Kidney capillary endothelial cell (primary cell): ENCODE data around the gene FNDC10.
A peak's percentile ranks its signal among the peaks of the same experiment; 100 is the strongest.
"Not testable (repeated sequence)": the region's sequence is repeated elsewhere in the genome, so short reads cannot be mapped to it uniquely, and the experiment has no call there.

ENCODE experiments used
- DNase-seq: peaks from one replicate; pipeline ENCODE4 v3.0.0-alpha.2; 2018; ENCODE audit warnings: low spot score

The FNDC10 gene

GRCh38 chr1:1599030-1599934, 653 bp downstream of the FNDC10 start:
- peak; percentile 51 for DNase-seq

DNA sequence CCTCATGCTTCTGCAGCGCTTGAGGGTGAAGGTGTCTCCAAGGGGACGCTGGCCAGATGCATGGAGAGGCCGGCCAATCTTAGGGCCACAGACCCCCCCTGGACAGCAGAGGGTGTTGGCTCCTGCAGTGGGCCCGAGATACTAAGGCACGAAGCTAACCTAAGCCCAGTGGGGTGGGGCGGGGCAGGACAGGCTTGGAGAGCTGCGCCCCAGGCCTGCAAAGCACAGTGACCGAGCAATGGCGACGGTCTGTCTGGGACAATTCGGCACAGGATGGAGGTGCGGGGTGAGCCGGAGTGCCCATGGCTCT, 1.3 kb downstream of the FNDC10 start:
- no peak for DNase-seq

GRCh38 chr1:1598051-1598719, 1.8 kb downstream of the FNDC10 start:
- DNase-seq, result no peak

GRCh38 chr1:1597275-1597930, 2.5 kb downstream of the FNDC10 start:
- no peak for DNase-seq

DNA sequence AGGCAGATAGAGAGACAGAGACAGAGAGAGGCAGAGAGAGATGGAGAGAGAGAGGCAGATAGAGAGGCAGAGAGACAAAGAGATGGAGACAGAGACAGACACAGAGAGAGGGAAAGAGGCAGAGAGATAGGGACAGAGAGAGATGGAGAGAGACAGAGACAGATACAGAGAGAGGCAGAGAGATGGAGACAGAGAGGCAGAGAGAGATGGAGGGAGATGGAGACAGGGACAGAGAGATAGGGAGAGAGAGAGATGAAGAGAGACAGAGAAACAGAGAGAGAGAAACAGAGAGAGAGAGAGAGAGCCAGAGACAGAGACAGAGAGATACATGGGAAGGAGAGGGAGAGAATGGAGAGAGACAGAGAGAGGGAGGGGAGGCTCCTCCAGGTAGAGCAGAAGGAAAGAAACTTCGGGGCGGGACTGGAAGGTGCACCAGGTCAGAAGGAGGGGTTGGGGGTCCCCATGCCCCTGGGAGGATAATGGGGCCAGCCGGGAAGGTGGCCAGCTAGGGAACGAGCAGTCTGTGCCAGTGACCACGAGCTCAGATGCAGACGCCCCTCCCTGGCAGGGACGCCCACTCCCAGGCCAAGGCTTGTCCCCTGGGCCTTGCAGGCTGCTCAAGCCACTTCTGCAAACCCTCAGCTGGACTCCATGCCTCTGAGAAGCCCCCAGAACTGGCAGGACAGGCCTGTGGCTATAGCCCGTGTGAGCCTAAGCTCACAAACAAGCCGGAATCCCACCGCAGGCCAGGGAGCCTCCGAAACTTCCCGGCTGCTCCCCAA, 3.3 kb downstream of the FNDC10 start:
- no peak for DNase-seq

GRCh38 chr1:1595341-1595740, 4.6 kb downstream of the FNDC10 start:
- not testable (repeated sequence) for DNase-seq

DNA sequence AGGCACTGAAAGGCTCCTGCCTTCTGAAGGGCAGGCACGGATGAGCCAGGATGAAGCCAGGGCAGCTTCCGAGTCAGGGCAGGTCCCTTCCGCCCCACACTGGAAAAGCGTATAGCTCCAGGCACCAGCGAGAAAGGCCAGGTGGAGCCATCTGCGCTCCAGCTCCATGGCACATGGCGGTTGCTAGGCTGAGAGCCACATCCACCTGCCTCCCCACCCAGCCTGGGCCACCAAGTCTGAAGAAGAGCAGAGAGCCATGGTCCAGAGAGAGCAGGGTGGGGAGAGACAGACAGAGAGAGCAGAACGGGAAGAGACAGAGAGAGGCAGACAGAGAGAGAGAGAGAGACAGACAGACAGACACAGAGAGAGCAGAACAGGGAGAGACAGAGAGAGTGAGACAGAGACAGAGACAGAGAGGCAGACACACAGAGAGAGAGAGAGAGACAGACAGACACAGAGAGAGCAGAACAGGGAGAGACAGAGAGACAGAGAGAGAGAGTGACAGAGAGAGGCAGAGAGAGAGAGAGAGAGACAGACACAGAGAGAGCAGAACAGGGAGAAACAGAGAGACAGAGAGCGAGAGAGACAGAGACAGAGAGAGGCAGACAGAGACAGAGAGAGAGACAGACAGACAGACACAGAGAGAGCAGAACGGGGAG, 5.2 kb downstream of the FNDC10 start:
- no peak for DNase-seq

DNA sequence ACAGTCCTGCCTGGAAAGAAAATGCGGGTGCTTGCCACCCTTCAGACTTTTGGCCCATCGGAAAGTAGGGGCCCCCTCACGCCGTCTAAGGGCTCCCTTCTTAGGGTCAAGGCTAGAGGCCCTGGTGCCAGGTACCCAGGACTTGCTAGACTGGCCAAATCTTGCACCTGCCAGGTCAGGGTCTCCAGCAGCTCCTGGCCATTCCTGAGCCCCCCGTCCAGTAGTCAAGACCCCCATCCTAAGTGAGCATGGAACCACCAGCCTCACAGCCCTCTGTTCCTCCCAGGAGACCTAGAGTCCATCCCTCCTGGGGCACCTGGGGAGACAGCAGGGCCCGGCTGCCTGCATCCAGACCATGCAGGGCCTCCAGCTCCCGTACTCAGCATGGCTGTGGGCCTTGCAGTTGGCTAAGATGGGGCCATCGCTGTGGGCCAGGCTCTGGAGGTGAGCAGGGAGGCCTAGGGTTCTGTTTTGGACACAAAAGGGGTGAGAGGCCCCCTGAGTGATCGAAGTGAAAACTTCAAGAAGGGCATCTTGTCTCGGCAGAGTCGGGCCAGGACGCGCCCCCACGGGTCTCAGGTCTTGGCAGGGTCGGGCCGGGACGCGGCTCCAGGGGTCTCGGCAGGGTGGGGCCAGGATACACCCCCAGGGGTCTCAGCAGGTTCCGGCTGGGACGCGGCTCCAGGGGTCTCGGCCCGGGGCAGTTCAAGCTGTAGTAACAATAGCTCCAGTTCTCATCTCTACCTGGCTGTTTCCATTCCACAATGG, 5.9 kb downstream of the FNDC10 start:
- DNase-seq, result no peak

- peak; percentile 68 for DNase-seq
Measured at GRCh38 chr1:1591452-1591851, 8.5 kb downstream of the FNDC10 start.

DNA sequence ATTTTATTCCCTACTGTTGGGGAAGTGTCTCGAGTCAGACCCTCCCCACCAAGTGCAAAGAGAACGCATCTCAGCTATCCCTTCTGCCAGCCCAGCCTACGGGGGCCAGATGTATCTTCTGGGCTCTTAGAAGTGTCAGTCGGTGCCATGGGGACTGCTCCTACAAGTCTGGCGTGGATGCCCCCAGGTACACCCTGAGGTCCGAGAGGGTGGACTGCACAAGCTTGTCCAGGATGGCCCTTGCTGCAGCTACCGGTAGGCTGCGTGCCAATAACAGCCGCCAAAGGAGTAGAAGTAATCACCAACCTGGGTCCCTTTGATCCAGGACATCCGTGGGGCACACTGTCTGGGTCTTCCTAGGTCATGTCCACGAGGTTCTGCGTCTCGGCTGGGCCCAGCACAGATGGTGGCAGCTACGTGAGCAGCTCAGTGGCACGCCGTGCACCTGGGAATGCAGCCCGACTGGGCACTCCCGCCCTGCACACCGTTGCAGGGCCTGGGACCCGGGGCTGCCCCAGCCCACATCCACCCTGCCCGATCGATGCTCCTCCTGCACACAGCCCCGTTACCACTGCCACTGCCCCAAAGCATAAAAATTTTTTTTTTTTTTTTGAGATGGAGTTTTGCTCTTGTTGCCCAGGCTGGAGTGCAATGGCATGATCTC, 16.5 kb downstream of the FNDC10 start:
- no peak for DNase-seq

DNA sequence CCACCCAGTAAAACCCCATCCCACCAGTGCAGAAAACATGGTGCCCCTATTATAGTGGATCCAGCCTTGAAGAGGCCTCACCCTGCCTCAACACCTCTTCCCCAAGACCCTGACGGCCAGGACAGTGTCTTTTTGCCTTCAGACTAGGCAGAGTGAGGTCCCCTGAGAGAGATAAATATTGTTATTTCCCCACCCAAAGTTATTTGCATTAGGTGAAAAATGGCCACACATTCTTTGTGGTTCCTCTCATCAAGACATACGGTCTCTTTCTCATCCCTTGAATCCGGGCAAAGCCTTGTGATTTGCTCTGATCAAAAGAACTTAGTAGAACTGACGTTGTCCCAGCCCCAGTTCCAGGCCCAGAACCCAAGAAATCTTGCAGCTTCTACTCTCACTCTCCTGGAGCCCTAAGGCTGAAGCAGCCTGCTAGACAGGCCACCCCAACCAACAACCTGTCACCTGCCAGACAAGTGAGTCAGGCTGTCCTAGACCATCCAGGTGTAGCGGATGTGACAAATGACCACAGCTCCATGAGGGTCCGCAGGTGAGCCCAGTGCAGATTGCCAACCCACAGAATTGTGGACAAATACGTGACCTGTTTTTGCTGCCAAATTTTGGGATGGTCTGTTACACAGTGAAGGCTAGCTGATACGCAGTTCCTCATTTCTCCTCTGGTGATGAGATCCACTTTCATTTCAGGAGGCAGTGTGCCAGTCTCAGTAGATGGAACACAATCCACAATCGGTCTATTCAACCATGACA, 17.2 kb downstream of the FNDC10 start:
- no peak for DNase-seq

DNA sequence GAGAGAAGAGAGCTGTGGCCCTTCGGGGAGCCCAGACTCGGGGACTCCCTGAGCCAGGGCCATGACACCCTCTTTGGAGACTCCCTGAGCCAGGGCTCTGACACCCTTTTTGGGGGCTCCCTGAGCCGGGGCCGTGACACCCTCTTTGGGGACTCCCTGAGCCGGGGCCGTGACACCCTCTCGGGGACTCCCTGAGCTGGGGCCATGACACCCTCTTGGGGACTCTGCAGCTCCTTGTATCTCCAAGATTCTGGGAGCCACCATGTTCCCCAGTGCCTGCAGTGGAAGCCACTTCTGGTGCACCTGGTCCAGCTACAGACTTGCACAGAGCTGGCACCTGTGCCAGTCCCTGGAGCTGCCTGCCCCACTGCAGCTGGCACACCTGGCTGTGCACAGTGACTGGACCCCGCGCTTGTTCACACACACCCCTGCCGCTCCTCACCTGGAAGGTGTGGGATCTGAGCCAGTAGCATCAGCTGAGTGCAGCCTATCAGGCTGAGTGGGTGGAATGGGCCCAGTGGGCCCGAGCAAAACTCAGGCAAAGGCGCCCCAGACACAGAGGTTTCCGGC, 21.5 kb downstream of the FNDC10 start:
- DNase-seq, result no peak

DNA sequence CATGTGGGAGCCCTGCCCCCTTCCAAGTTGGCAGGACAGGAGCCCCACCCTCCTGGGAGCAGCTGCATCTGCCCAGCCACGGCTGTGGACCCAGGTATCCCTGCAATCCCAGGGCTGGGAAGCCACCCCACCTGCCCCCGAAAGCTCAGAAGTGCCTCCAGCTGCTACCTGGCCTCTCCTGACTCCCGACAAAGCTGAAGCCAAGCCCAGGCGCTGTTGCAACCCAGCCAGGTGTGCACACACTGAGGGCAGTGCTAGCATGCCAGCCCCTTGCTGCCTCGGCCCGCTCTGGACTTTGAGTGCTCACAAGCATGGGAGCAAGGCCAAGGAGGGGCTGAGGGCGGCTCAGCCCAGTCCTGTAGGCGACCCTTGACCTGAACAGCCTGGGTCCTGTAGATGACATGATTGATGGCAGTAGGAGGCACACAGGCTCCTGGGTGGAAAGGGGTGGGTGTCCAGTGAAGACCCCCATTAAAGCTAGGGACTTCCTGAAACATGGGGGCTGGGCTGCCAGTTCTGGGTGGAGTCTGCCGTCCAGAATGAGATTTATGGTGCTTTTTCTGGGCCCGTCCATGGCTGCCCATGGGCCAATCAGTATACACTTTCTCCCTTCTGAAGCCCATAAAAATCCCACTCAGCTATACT, 22.4 kb downstream of the FNDC10 start:
- no peak for DNase-seq

DNA sequence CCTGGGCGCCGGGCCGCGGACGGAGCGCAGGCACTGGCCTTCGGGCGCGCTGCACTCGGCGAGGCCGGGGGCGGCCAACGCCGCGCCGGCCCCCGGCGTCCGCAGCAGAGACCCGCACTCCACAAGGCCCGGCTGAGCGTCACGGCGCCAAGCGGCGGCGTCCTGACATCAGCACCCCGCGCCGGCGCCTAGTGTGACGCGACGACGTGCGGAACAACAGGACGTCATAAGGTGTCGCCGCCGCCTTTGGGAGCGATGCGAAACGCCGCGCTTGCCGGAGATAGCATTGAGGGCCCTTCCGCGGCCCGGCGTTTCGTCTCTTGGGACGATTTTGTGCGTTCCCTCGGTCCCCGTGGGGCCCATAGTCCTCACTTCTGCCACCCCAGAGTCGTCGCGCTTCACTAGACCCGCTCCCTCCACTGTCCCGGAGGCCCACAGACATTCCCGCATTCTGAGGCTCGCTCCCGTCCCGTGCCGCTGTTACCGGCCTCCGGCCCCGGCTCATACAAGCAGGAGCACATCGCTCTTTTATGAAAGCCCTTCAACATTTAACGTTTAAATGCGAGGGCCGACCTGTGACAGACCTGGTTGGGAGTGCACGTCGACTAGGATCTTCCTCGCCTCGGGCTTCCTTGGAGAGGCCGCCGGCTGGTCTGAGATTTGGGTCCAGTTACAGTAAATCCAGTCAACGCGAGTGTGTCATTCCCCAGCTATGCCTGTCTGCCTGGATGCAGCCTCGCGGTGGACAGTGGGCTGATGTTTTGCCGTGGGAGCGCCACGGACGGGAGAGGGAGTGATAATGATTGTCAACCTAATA, 25.0 kb downstream of the FNDC10 start, which contains the start of gene SSU72:
TSS of gene SSU72 (minus strand) at position 143 of the 817 bp plus-strand sequence. CDS start 306 bp downstream, outside the sequence.
- DNase-seq, result peak; percentile 88

DNA sequence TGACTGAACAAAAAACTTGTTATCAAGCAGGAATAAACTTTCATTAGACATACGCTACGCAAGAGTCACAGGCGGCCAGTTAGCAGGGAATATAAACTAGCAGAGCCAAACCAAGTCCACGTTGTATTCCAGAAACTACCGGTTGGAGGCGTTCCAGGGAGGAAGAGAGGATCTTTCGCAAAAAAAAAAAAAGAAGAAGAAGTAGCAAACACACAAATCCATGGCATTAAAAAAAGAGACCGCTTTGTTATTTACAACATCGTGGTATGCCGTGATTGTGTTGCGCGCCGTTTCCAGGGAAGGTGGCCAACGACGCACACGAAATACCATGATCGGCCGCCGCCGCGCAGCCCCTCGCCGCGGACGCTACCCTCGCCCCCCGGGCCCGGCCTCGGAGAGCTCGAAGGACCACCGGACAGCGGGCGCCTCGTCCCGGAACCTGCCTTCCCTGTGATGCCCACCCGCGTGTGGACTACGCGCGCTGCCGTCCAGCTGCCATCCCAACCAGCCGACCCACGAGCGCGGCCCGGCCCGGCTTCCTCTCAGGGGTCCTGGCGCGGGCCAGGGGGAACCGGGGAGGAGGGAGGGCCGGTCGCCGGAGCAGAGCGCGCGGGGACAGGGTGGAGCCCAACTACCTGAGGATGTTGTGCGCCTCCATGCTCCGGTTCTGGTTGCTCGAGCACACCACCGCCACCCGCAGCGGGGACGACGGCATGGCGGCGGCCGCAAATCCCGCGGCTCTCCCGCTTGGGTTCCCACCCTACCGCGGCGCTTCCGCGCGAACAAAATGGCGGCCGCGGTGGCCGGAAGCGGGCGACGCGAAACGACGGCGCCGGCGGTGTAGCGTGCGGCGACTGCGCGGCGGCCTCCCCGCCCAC, 25.9 kb downstream of the FNDC10 start:
- DNase-seq, result no peak

DNA sequence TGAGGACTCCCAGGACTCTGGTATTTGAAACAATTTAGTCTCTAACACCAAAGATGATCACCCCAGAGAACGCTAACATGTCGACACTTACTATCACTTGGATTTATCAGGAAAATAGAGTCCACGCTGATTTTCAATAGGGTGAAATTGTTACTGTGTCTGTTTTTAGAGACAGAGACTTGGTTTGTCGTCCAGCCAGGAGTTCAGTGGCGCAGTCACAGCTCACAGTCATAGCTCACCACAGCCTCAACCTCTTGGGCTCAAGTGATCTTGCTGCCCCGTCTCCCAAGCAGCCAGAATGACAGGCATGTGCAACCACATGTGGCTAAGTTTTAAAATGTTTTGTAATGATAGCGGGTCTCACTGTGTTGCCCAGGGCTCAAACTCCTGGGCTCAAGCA, 30.6 kb downstream of the FNDC10 start:
- no peak for DNase-seq

DNA sequence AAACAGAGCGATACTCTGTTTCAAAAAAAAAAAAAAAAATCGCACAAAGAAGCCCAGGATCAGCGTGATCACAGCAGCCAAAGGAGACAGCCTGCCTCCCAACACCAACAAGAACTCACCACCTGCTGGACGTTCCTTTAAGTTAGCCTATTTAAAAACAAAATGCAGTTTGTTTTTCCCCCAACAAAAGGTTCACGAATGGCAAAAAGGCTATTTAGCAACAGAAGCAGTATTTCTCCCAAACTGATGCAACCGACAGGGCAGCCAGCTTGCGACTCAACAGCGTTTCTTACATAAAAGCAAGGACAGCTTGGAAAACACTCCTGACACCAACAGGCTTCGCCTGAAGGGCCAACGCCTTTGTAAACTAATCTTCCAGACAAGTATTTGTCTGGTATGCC, 32.0 kb downstream of the FNDC10 start:
- no peak for DNase-seq
